IMR-90 (cell line): ENCODE measurements around the gene KCNQ5. TPM values are rescaled to one million over a fixed set of nuclear protein-coding genes. Genes with fewer than 3 reads are reported as not detected.

Experiments used
- ATAC-seq: fragments of 200-7000 bp; cut with Tn5 transposase; 2 replicates; pipeline ENCODE4 v1.9.1; 2020; ENCODE audit warnings: low read depth, mild to moderate bottlenecking, moderate library complexity
- BruUV-seq: library from RNA; stranded (reverse); fragments of 400-500 nt; replicated peaks from 2 replicates; lab custom pipeline; 2021; lab: Mats Ljungman, UMichigan
- CTCF ChIA-PET: fragments of 300-600 bp; formaldehyde crosslinking; extraction: SDS; loops from one replicate; lab custom pipeline; 2021; ENCODE audit warnings: antibody characterized with exemption; lab: Yijun Ruan, JAX
- POLR2A ChIA-PET: fragments of 300-600 bp; sonication (Branson Sonifier 250); formaldehyde crosslinking; loops from one replicate; lab custom pipeline; 2022; ENCODE audit warnings: antibody characterized with exemption; ENCODE audit not compliant: unreplicated experiment; lab: Charles Lee
- DNase-seq: peaks from one replicate; pipeline ENCODE4 v3.0.0; 2013
- H2AFZ ChIP-seq: replicated peaks from 2 replicates; pipeline ENCODE3; 2013; ENCODE audit warnings: low read length, mild to moderate bottlenecking; ENCODE audit not compliant: poor library complexity
- H2AK5ac ChIP-seq: 2 replicates; pipeline ENCODE4 v1.6.1; 2013; ENCODE audit warnings: low read depth, low read length, inconsistent platforms
- H2AK9ac ChIP-seq: replicated peaks from 2 replicates; pipeline ENCODE3; 2013; ENCODE audit warnings: mild to moderate bottlenecking, low read depth, low read length, moderate library complexity; ENCODE audit not compliant: poor library complexity
- H2BK120ac ChIP-seq: 2 replicates; pipeline ENCODE4 v1.6.1; 2013; ENCODE audit warnings: low read depth, low read length, inconsistent platforms
- H2BK15ac ChIP-seq: 3 replicates; pipeline ENCODE4 v1.6.1; 2013; ENCODE audit warnings: low read depth, low read length, inconsistent platforms
- H2BK20ac ChIP-seq: 2 replicates; pipeline ENCODE4 v1.6.1; 2013; ENCODE audit warnings: low read depth, mild to moderate bottlenecking, inconsistent platforms, low read length, moderate library complexity
- H2BK5ac ChIP-seq: 2 replicates; pipeline ENCODE4 v1.6.1; 2013; ENCODE audit warnings: mild to moderate bottlenecking, low read depth, low read length, inconsistent platforms; ENCODE audit not compliant: poor library complexity, severe bottlenecking
- H3K14ac ChIP-seq: replicated peaks from 2 replicates; pipeline ENCODE4 v1.6.1; 2013; ENCODE audit warnings: low read depth, low read length, inconsistent platforms
- H3K18ac ChIP-seq: 2 replicates; pipeline ENCODE4 v1.6.1; 2013; ENCODE audit warnings: low read depth, low read length, control low read depth
- H3K23ac ChIP-seq: 2 replicates; pipeline ENCODE4 v1.6.1; 2013; ENCODE audit warnings: low read depth, low read length, inconsistent platforms
- H3K27ac ChIP-seq: 2 replicates; pipeline ENCODE4 v1.5.1; 2013; ENCODE audit warnings: mild to moderate bottlenecking, control low read depth, low read length; ENCODE audit not compliant: insufficient read depth
- H3K27me3 ChIP-seq: 2 replicates; pipeline ENCODE4 v1.6.1; 2013; ENCODE audit warnings: low read length; ENCODE audit not compliant: control insufficient read depth, insufficient read depth
- H3K36me3 ChIP-seq: 2 replicates; pipeline ENCODE4 v1.6.1; 2013; ENCODE audit warnings: low read length, mixed read lengths; ENCODE audit not compliant: control insufficient read depth, insufficient read depth
- H3K4ac ChIP-seq: 2 replicates; pipeline ENCODE4 v1.6.1; 2013; ENCODE audit warnings: low read depth, low read length, inconsistent platforms
- H3K4me1 ChIP-seq: 2 replicates; pipeline ENCODE4 v1.6.1; 2013; ENCODE audit warnings: low read length, mixed read lengths; ENCODE audit not compliant: control insufficient read depth, insufficient read depth
- H3K4me2 ChIP-seq: 2 replicates; pipeline ENCODE4 v1.6.1; 2013; ENCODE audit warnings: low read depth, mild to moderate bottlenecking, control low read depth, low read length, moderate library complexity
- H3K4me3 ChIP-seq: 2 replicates; pipeline ENCODE4 v1.5.1; 2013; ENCODE audit warnings: low read depth, mild to moderate bottlenecking, control low read depth, low read length, moderate library complexity; ENCODE audit not compliant: insufficient read depth
- H3K56ac ChIP-seq: 2 replicates; pipeline ENCODE4 v1.6.1; 2013; ENCODE audit warnings: low read length, inconsistent platforms; ENCODE audit not compliant: insufficient read depth; ENCODE audit errors: extremely low read depth
- H3K79me1 ChIP-seq, 2 experiments: 2 replicates each; pipeline ENCODE4 v1.6.1; 2013; ENCODE audit warnings: low read length in 2 of 2, inconsistent platforms in 1 of 2, low read depth in 1 of 2
- H3K9ac ChIP-seq: 2 replicates; pipeline ENCODE4 v1.6.1; 2013; ENCODE audit warnings: low read depth, low read length, control low read depth
- H3K9me1 ChIP-seq: 2 replicates; pipeline ENCODE4 v1.6.1; 2013; ENCODE audit warnings: low read length, inconsistent platforms; ENCODE audit not compliant: insufficient read depth
- H3K9me3 ChIP-seq: 2 replicates; pipeline ENCODE4 v1.6.1; 2013; ENCODE audit warnings: low read length; ENCODE audit not compliant: control insufficient read depth, insufficient read depth
- H4K20me1 ChIP-seq: 2 replicates; pipeline ENCODE4 v1.6.1; 2013; ENCODE audit warnings: low read length, inconsistent platforms; ENCODE audit not compliant: insufficient read depth
- H4K5ac ChIP-seq: 2 replicates; pipeline ENCODE4 v1.6.1; 2013; ENCODE audit warnings: mild to moderate bottlenecking, low read depth, low read length, control low read depth
- H4K8ac ChIP-seq, 2 experiments: 2 replicates each; pipeline ENCODE4 v1.6.1; 2013; ENCODE audit warnings: low read depth in 2 of 2, low read length in 2 of 2, control low read depth in 1 of 2, inconsistent platforms in 1 of 2
- H4K91ac ChIP-seq: 2 replicates; pipeline ENCODE4 v1.6.1; 2013; ENCODE audit warnings: low read depth, low read length, inconsistent platforms; ENCODE audit not compliant: insufficient read depth
- BHLHE40 ChIP-seq: fragments of 150-350 bp; IDR thresholded peaks from 2 replicates; pipeline ENCODE4 v1.6.1; 2016; ENCODE audit warnings: mild to moderate bottlenecking, low read depth, low read length
- CEBPB ChIP-seq: IDR thresholded peaks from 2 replicates; pipeline ENCODE4 v1.6.1; 2012; ENCODE audit warnings: low read depth, low read length, improper control_type of control experiment
- CHD1 ChIP-seq: IDR thresholded peaks from 2 replicates; pipeline ENCODE4 v1.6.1; 2012; ENCODE audit warnings: low read depth, low read length, improper control_type of control experiment
- MAFK ChIP-seq: IDR thresholded peaks from 2 replicates; pipeline ENCODE4 v1.6.1; 2012; ENCODE audit warnings: low read depth, low read length, improper control_type of control experiment
- MAZ ChIP-seq: IDR thresholded peaks from 2 replicates; pipeline ENCODE4 v1.6.1; 2012; ENCODE audit warnings: low read depth, mild to moderate bottlenecking, low read length, improper control_type of control experiment, moderate library complexity, borderline replicate concordance
- SMC3 ChIP-seq: fragments of 150-350 bp; IDR thresholded peaks from 2 replicates; pipeline ENCODE4 v1.6.1; 2016; ENCODE audit warnings: low read depth, mild to moderate bottlenecking, antibody characterized with exemption, low read length, moderate library complexity
- WGBS, 2 experiments: methylation state at CpG; one replicate each; pipeline versions ENCODE4 v1.1.5 to v1.1.7; 2013; ENCODE audit warnings: missing lambda C conversion rate in 2 of 2; ENCODE audit not compliant: insufficient read length in 1 of 2; ENCODE audit errors: extremely low coverage in 2 of 2; 5-methylcytosine and 5-hydroxymethylcytosine counted together
- dilution Hi-C: fragments of 300-500 bp; cut with HindIII; formaldehyde crosslinking; loops from one replicate; pipeline ENCODE4 v1.14.3; 2018; ENCODE audit warnings: low sequenced_read_pairs; ENCODE audit not compliant: unreplicated experiment
- in situ Hi-C: fragments of 300-500 bp; cut with MboI; formaldehyde crosslinking; loops from 3 replicates; pipeline ENCODE4 v1.14.3; 2019; ENCODE audit warnings: low sequenced_read_pairs, inconsistent platforms, mixed read lengths
- intact Hi-C: fragments of 100-400 bp; cut with micrococcal nuclease; formaldehyde crosslinking; loops from 2 replicates; pipeline ENCODE4 v1.10.0; 2022
- polyA plus RNA-seq, 3 experiments: library from polyadenylated mRNA; depleted of rRNA; stranded (reverse); fragments of >200 nt; gene quantifications; 2 replicates each; pipeline ENCODE4 v1.2.3, GENCODE V29; 2012; ENCODE audit warnings: low replicate concordance in 1 of 3
- total RNA-seq: library from RNA; depleted of rRNA; stranded (reverse); fragments of >200 nt; gene quantifications from 2 replicates; pipeline ENCODE4 v1.2.3, GENCODE V29; 2012
- TF ChIP-seq, protein P1 (sequence below): conservative IDR thresholded peaks from 2 replicates; pipeline ENCODE4 v1.5.1; 2012; ENCODE audit warnings: mild to moderate bottlenecking, low read depth, low read length, improper control_type of control experiment
- TF ChIP-seq, protein P2 (sequence below): fragments of 150-350 bp; IDR thresholded peaks from 2 replicates; pipeline ENCODE4 v1.6.1; 2017; ENCODE audit warnings: mild to moderate bottlenecking, antibody characterized with exemption, low read length, low read depth

The KCNQ5 gene
- total and polyA plus RNA-seq, 2 of the 4 experiments (the other 2 are of a cell fraction): 0.75 to 1.3 TPM

DNA sequence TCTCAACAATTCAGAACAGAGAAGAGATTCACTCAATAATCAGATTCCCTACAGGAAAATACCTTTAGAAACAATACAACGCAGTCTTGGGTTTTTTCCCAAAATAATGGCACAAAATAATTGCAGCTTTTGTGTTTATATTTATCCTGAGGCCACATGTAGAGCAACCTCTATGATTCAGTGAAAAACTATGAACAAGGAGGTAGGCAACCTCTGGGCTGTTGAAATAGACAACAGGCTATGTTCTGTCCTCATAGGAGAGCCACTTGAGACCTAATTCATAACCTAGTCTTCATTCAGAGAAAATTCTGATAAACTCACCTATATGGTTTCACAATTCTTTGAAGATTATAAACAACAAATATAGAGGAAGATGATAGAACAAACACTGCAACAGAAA is 485.2 kb downstream of the KCNQ5 start:
- H3K4me3 ChIP-seq: no peak overlapping the region
- WGBS, 2 experiments: no CpG with 5 or more reads among the region's 1 CpG
- no peak for TF ChIP-seq CEBPB
- no peak for TF ChIP-seq MAZ
- TF ChIP-seq, protein P1, sequence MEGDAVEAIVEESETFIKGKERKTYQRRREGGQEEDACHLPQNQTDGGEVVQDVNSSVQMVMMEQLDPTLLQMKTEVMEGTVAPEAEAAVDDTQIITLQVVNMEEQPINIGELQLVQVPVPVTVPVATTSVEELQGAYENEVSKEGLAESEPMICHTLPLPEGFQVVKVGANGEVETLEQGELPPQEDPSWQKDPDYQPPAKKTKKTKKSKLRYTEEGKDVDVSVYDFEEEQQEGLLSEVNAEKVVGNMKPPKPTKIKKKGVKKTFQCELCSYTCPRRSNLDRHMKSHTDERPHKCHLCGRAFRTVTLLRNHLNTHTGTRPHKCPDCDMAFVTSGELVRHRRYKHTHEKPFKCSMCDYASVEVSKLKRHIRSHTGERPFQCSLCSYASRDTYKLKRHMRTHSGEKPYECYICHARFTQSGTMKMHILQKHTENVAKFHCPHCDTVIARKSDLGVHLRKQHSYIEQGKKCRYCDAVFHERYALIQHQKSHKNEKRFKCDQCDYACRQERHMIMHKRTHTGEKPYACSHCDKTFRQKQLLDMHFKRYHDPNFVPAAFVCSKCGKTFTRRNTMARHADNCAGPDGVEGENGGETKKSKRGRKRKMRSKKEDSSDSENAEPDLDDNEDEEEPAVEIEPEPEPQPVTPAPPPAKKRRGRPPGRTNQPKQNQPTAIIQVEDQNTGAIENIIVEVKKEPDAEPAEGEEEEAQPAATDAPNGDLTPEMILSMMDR: no peak
- TF ChIP-seq, protein P2, sequence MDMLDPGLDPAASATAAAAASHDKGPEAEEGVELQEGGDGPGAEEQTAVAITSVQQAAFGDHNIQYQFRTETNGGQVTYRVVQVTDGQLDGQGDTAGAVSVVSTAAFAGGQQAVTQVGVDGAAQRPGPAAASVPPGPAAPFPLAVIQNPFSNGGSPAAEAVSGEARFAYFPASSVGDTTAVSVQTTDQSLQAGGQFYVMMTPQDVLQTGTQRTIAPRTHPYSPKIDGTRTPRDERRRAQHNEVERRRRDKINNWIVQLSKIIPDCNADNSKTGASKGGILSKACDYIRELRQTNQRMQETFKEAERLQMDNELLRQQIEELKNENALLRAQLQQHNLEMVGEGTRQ: no peak
- no peak for TF ChIP-seq SMC3
- no peak for TF ChIP-seq MAFK
- no peak for TF ChIP-seq BHLHE40
- TF ChIP-seq CHD1: no peak
- H3K14ac ChIP-seq: no peak overlapping the region
- no peak overlapping the region for H2BK20ac ChIP-seq
- ChIA-PET CTCF (no interaction called here), POLR2A (no interaction called here)
- H3K9me3 ChIP-seq: no peaks in the 10 kb centered on the region
- H4K91ac ChIP-seq: no peak overlapping the region
- H4K8ac ChIP-seq: no peak overlapping the region
- no peak overlapping the region for H2AK9ac ChIP-seq
- no peak overlapping the region for H2AK5ac ChIP-seq
- no peak overlapping the region for H4K5ac ChIP-seq
- no peak overlapping the region for H2BK15ac ChIP-seq
- H3K9me1 ChIP-seq: no peaks in the 10 kb centered on the region
- H2BK5ac ChIP-seq: no peak overlapping the region
- DNase-seq (no peak), ATAC-seq (no peak)
- H2BK120ac ChIP-seq: no peak overlapping the region
- no peak overlapping the region for H3K27ac ChIP-seq
- dilution Hi-C loops (no loop called here), in situ Hi-C loops (no loop called here), intact Hi-C loops (no loop called here)
- H3K23ac ChIP-seq: no peak overlapping the region
- no peak overlapping the region for H3K56ac ChIP-seq
- H3K4me2 ChIP-seq: no peak overlapping the region
- H2AFZ ChIP-seq: no peak overlapping the region
- H3K18ac ChIP-seq: no peak overlapping the region
- no peaks in the 10 kb centered on the region for H3K27me3 ChIP-seq
- no peaks in the 10 kb centered on the region for H3K4me1 ChIP-seq
- no peaks in the 10 kb centered on the region for H3K79me1 ChIP-seq
- BruUV-seq: no TSS peak
- no peaks in the 10 kb centered on the region for H4K20me1 ChIP-seq
- no peaks in the 10 kb centered on the region for H3K36me3 ChIP-seq
- H3K4ac ChIP-seq: no peak overlapping the region
- no peak overlapping the region for H3K9ac ChIP-seq
